Hypothalamus (tissue), 51 donors: ENCODE measurements around the gene ATN1.
"Not testable (repeated sequence)": the region's sequence is repeated elsewhere in the genome, so short reads cannot be mapped to it uniquely, and the experiment has no call there.

Experiments
- DNase-seq, 51 donors: peaks; one replicate each; lab custom pipeline; 2025; lab: John Stamatoyannopoulos, UW

The ATN1 gene

GRCh38 chr12:6902448-6902847, 25.3 kb upstream of the ATN1 start:
- DNase-seq: no peak

- no peak for DNase-seq
These were observed 24.0 kb upstream of the ATN1 start for GRCh38 chr12:6903722-6904121.

GRCh38 chr12:6904280-6905276, 23.2 kb upstream of the ATN1 start, which contains the start of gene LRRC23:
Gene LRRC23, plus strand, starts transcription at chr12:6904822. Its CDS starts 812 bp downstream, at chr12:6905634.
- DNase-seq: peak; percentile 77 to 99 (median 96)

GRCh38 chr12:6905414-6906040, 22.2 kb upstream of the ATN1 start:
- DNase-seq: no peak

GRCh38 chr12:6908141-6908540, 19.6 kb upstream of the ATN1 start:
- DNase-seq: not testable (repeated sequence)

- DNase-seq: no peak
These were observed 18.2 kb upstream of the ATN1 start for GRCh38 chr12:6909421-6910145.

GRCh38 chr12:6912164-6912935, 15.4 kb upstream of the ATN1 start:
- no peak for DNase-seq

GRCh38 chr12:6914246-6914946, 13.4 kb upstream of the ATN1 start, which contains the start of gene ENO2:
Gene ENO2, plus strand, starts transcription at chr12:6914580. Its CDS starts 1,253 bp downstream, at chr12:6915833.
- DNase-seq: peak in 48 of 51 donors; percentile 33 to 92 (median 74)

- DNase-seq: peak in 7 of 51 donors; percentile 10 to 45 (median 20)
These were observed 12.6 kb upstream of the ATN1 start for GRCh38 chr12:6914947-6915788.

GRCh38 chr12:6915789-6916285, 11.9 kb upstream of the ATN1 start:
- no peak for DNase-seq

- DNase-seq: no peak
These were observed 11.1 kb upstream of the ATN1 start for GRCh38 chr12:6916426-6917200.

- DNase-seq: no peak
These were observed 10.1 kb upstream of the ATN1 start for GRCh38 chr12:6917491-6918231.

GRCh38 chr12:6919588-6919987, 8.2 kb upstream of the ATN1 start:
- no peak for DNase-seq

GRCh38 chr12:6921539-6921938, 6.2 kb upstream of the ATN1 start:
- no peak for DNase-seq

- no peak for DNase-seq
These were observed 5.5 kb upstream of the ATN1 start for GRCh38 chr12:6921996-6922946.
